MM.1S (cell line): ENCODE measurements around the gene HNMT.
"Not testable (repeated sequence)": the region's sequence is repeated elsewhere in the genome, so short reads cannot be mapped to it uniquely, and the experiment has no call there.

Experiments used
- DNase-seq: peaks from one replicate; pipeline ENCODE4 v3.0.0-alpha.2; 2015
- H2AFZ ChIP-seq: fragments of 300-600 bp; sonication (generic); 2 replicates; pipeline ENCODE4 v1.6.0; 2016; ENCODE audit warnings: antibody characterized with exemption, low read length
- H3F3A ChIP-seq: fragments of 300-600 bp; sonication (generic); 2 replicates; pipeline ENCODE4 v1.6.1; 2016; ENCODE audit warnings: mild to moderate bottlenecking, antibody characterized with exemption, low read length, moderate library complexity, mixed read lengths; ENCODE audit not compliant: insufficient read depth
- H3K27ac ChIP-seq: fragments of 300-600 bp; sonication (generic); 2 replicates; pipeline ENCODE4 v1.5.1; 2016; ENCODE audit warnings: mild to moderate bottlenecking, low read length
- H3K27me3 ChIP-seq: fragments of 300-600 bp; sonication (generic); replicated peaks from 2 replicates; pipeline ENCODE4 v1.6.0; 2016; ENCODE audit warnings: low read length; ENCODE audit not compliant: insufficient read depth
- H3K36me3 ChIP-seq: fragments of 300-600 bp; sonication (generic); replicated peaks from 2 replicates; pipeline ENCODE4 v1.6.1; 2016; ENCODE audit warnings: mild to moderate bottlenecking, low read length, mixed read lengths; ENCODE audit not compliant: insufficient read depth
- H3K4me1 ChIP-seq: fragments of 300-600 bp; sonication (generic); 2 replicates; pipeline ENCODE4 v1.6.1; 2016; ENCODE audit warnings: low read length, mixed read lengths
- H3K4me2 ChIP-seq: fragments of 300-600 bp; sonication (generic); 2 replicates; pipeline ENCODE4 v1.6.0; 2016; ENCODE audit warnings: low read depth, low read length
- H3K4me3 ChIP-seq: fragments of 300-600 bp; sonication (generic); 2 replicates; pipeline ENCODE4 v1.5.1; 2016; ENCODE audit warnings: low read length, mixed read lengths
- H3K79me2 ChIP-seq: fragments of 300-600 bp; sonication (generic); 2 replicates; pipeline ENCODE4 v1.6.1; 2016; ENCODE audit warnings: mixed run types, low read length, mixed read lengths
- H3K9ac ChIP-seq: fragments of 300-600 bp; sonication (generic); 2 replicates; pipeline ENCODE4 v1.6.1; 2016; ENCODE audit warnings: low read length, mixed read lengths
- H3K9me2 ChIP-seq: fragments of 300-600 bp; sonication (generic); replicated peaks from 2 replicates; pipeline ENCODE4 v1.6.1; 2016; ENCODE audit warnings: mild to moderate bottlenecking, low read length, mixed read lengths; ENCODE audit not compliant: insufficient read depth
- H3K9me3 ChIP-seq: fragments of 300-600 bp; sonication (generic); replicated peaks from 2 replicates; pipeline ENCODE4 v1.6.1; 2016; ENCODE audit warnings: mild to moderate bottlenecking, low read length, mixed read lengths; ENCODE audit not compliant: insufficient read depth
- H4K20me1 ChIP-seq: fragments of 300-600 bp; sonication (generic); 2 replicates; pipeline ENCODE4 v1.6.1; 2016; ENCODE audit warnings: mild to moderate bottlenecking, low read length, moderate library complexity, mixed read lengths; ENCODE audit not compliant: insufficient read depth
- CTCF ChIP-seq: fragments of 300-600 bp; sonication (generic); IDR thresholded peaks from 2 replicates; pipeline ENCODE4 v1.5.1; 2016; ENCODE audit warnings: antibody characterized with exemption, low read length, mixed read lengths
- EZH2 ChIP-seq: fragments of 300-600 bp; sonication (generic); optimal IDR thresholded peaks from 2 replicates; pipeline ENCODE3; 2017; ENCODE audit warnings: low read depth, mild to moderate bottlenecking, antibody characterized with exemption, low read length, mixed read lengths
- EZH2phosphoT487 ChIP-seq: fragments of 300-600 bp; sonication (generic); IDR thresholded peaks from 2 replicates; pipeline ENCODE4 v1.6.1; 2018; ENCODE audit warnings: antibody characterized with exemption, low read length

Gene HNMT

GRCh38 chr2:138040616-138041015 lies 76.3 kb downstream of the HNMT start:
- Histone ChIP-seq H3K9me2 (no peaks in the 10 kb centered on the region), H3K9ac (no peak overlapping the region), H3K79me2 (no peaks in the 10 kb centered on the region), H3K27me3 (no peaks in the 10 kb centered on the region), H3K4me3 (no peak overlapping the region), H3K4me2 (no peak overlapping the region), H2AFZ (no peak overlapping the region), H3K36me3 (no peaks in the 10 kb centered on the region), H3K27ac (no peak overlapping the region), H4K20me1 (no peaks in the 10 kb centered on the region), H3K9me3 (no peaks in the 10 kb centered on the region), H3K4me1 (no peaks in the 10 kb centered on the region; the same call in 1 of the 2 replicates), H3F3A (no peaks in the 10 kb centered on the region)
- no peak for TF ChIP-seq EZH2phosphoT487
- TF ChIP-seq EZH2 = no peak
- TF ChIP-seq CTCF = no peak
- no peak for DNase-seq

GRCh38 chr2:138042311-138042710 lies 78.0 kb downstream of the HNMT start:
- H3K36me3 ChIP-seq = no peaks in the 10 kb centered on the region
- H3K4me1 ChIP-seq = no peaks in the 10 kb centered on the region
- no peak overlapping the region for H3K9ac ChIP-seq
- DNase-seq = no peak
- H3K27ac ChIP-seq = no peak overlapping the region
- no peaks in the 10 kb centered on the region for H3K9me3 ChIP-seq
- H2AFZ ChIP-seq = no peak overlapping the region
- no peak for TF ChIP-seq CTCF
- no peak for TF ChIP-seq EZH2
- TF ChIP-seq EZH2phosphoT487 = no peak
- no peaks in the 10 kb centered on the region for H3K9me2 ChIP-seq
- no peaks in the 10 kb centered on the region for H4K20me1 ChIP-seq
- H3K79me2 ChIP-seq = no peaks in the 10 kb centered on the region
- no peak overlapping the region for H3K4me3 ChIP-seq
- no peak overlapping the region for H3K4me2 ChIP-seq
- no peaks in the 10 kb centered on the region for H3F3A ChIP-seq
- no peaks in the 10 kb centered on the region for H3K27me3 ChIP-seq

GRCh38 chr2:138043588-138043987 lies 79.3 kb downstream of the HNMT start:
- not testable (repeated sequence) for H4K20me1 ChIP-seq, H3K4me1 ChIP-seq, DNase-seq, H3K9me3 ChIP-seq, H2AFZ ChIP-seq, H3K9me2 ChIP-seq, H3K27me3 ChIP-seq, H3K4me3 ChIP-seq, H3K9ac ChIP-seq, H3K27ac ChIP-seq, H3K79me2 ChIP-seq, H3K4me2 ChIP-seq, H3K36me3 ChIP-seq, H3F3A ChIP-seq

GRCh38 chr2:138058427-138058826 lies 94.2 kb downstream of the HNMT start:
- Histone ChIP-seq H3K4me3 (no peak overlapping the region), H3K9me3 (no peaks in the 10 kb centered on the region), H3K27me3 (no peaks in the 10 kb centered on the region), H3K9ac (no peak overlapping the region), H4K20me1 (no peaks in the 10 kb centered on the region), H3K4me2 (no peak overlapping the region), H3F3A (no peaks in the 10 kb centered on the region), H3K79me2 (no peaks in the 10 kb centered on the region), H2AFZ (no peak overlapping the region), H3K9me2 (no peaks in the 10 kb centered on the region), H3K4me1 (no peaks in the 10 kb centered on the region), H3K27ac (no peak overlapping the region), H3K36me3 (no peaks in the 10 kb centered on the region)
- TF ChIP-seq CTCF (no peak), EZH2phosphoT487 (no peak), EZH2 (no peak)
- DNase-seq = no peak
